MG63 (cell line): ENCODE results near the gene KIF5A. TPM values are rescaled to one million over a fixed set of nuclear protein-coding genes. Genes with fewer than 3 reads are reported as not detected.
"Not testable (repeated sequence)": the region's sequence is repeated elsewhere in the genome, so short reads cannot be mapped to it uniquely, and the experiment has no call there.

ENCODE experiments used
- DNase-seq: peaks from one replicate; pipeline ENCODE4 v3.0.0-alpha.2; 2020
- H3K27me3 ChIP-seq: fragments of 250-450 bp; sonication (Bioruptor Pico); 2 replicates; pipeline ENCODE4 v1.5.1; 2020; ENCODE audit warnings: mild to moderate bottlenecking, moderate library complexity
- H3K36me3 ChIP-seq: fragments of 250-450 bp; sonication (Bioruptor Pico); 2 replicates; pipeline ENCODE4 v1.5.1; 2020; ENCODE audit warnings: mild to moderate bottlenecking, moderate library complexity
- H3K4me3 ChIP-seq: fragments of 250-450 bp; sonication (Bioruptor Pico); 2 replicates; pipeline ENCODE4 v1.5.1; 2020; ENCODE audit warnings: mild to moderate bottlenecking, moderate library complexity
- H3K9me3 ChIP-seq: fragments of 250-450 bp; sonication (Bioruptor Pico); 2 replicates; pipeline ENCODE4 v1.5.1; 2020; ENCODE audit warnings: mild to moderate bottlenecking, moderate library complexity
- total RNA-seq: library from RNA; depleted of rRNA; stranded (reverse); fragments of >200 nt; shearing (Covaris generic); gene quantifications from 2 replicates; pipeline ENCODE4 v1.2.3, GENCODE V29; 2014; ENCODE audit warnings: low replicate concordance; rRNA removed

Gene KIF5A
- total RNA-seq = not detected in 2 replicates

GRCh38 chr12:57549909-57550640, at the start of gene KIF5A:
TSS of gene KIF5A (plus strand) at chr12:57550044. CDS start at chr12:57550272, 228 bp downstream.
- Histone ChIP-seq H3K36me3 (peaks cover 9% of the 10 kb centered on the region), H3K27me3 (no peaks in the 10 kb centered on the region; the same call in 1 of the 2 replicates), H3K4me3 (no peak within 1 kb of the TSS), H3K9me3 (no peaks in the 10 kb centered on the region)
- DNase-seq = peak; percentile 21

DNA sequence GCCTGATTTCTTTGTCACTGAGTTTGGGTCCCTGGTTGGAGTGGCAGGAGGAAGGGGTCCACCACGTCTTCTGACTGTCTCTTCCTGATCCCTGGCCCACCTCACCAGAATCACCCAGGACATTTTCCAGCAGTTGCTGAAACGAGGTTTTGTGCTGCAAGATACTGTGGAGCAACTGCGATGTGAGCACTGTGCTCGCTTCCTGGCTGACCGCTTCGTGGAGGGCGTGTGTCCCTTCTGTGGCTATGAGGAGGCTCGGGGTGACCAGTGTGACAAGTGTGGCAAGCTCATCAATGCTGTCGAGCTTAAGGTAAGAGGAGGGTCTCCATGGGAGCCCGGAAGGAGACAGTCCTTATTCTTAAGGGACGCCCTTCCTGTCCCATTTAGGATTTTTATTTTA, 49.6 kb upstream of the KIF5A start:
- Histone ChIP-seq H3K4me3 (no peak overlapping the region), H3K9me3 (no peaks in the 10 kb centered on the region), H3K27me3 (no peaks in the 10 kb centered on the region), H3K36me3 (peaks cover 81% of the 10 kb centered on the region)
- DNase-seq = no peak

DNA sequence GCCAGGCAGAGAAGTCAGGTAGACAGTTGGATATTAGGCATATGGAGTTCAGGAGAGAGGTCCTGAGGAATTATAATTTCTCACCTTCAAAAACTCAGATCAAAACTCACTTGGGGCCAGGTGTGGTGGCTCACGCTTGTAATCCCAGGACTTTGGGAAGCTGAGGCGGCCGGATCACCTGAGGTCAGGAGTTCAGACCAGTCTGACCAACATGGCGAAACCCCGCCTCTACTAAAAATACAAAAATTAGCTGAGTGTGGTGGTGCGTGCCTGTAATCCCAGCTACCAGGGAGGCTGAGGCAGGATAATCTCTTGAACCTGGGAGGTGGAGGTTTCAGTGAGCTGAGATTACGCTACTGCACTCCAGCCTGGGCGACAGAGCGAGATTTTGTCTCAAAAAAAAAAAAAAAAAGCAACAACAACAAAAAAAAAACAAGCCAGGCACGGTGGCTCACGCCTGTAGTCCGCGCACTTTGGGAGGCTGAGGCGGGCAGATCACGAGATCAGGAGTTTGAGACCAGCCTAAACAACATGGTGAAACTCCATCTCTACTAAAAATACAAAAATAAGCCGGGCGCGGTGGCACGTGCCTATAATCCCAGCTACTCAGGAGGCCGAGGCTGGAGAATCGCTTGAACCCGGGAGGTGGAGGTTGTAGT, 47.4 kb upstream of the KIF5A start:
- not testable (repeated sequence) for DNase-seq, H3K27me3 ChIP-seq, H3K4me3 ChIP-seq, H3K9me3 ChIP-seq
- H3K36me3 ChIP-seq = peaks cover 76% of the 10 kb centered on the region

GRCh38 chr12:57506541-57506940, 43.3 kb upstream of the KIF5A start:
- peaks cover 67% of the 10 kb centered on the region for H3K36me3 ChIP-seq
- H3K27me3 ChIP-seq, H3K4me3 ChIP-seq, H3K9me3 ChIP-seq, DNase-seq: not testable (repeated sequence)

- H3K4me3 ChIP-seq, H3K27me3 ChIP-seq, DNase-seq, H3K9me3 ChIP-seq: not testable (repeated sequence)
- H3K36me3 ChIP-seq = peaks cover 70% of the 10 kb centered on the region
Observed at GRCh38 chr12:57507796-57508195, 42.0 kb upstream of the KIF5A start.

DNA sequence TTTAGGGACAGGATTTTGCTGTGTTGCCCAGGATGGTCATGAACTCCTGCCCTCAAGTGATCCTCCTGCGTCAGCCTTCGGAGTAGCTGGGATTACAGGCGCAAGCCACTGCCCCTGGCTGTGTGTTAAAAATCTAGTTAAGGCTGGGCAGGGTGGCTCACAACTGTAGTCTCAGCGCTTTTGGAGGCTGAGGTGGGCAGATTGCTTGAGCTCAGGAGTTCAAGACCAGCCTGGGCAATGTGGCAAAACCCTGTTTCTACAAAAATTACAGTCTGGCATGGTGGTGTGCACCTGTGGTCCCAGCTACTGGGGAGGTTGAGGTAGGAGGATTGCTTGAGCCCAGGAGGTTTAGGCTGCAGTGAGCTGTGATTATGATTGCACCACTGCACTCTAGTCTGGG, 38.7 kb upstream of the KIF5A start:
- Histone ChIP-seq H3K27me3 (no peaks in the 10 kb centered on the region), H3K4me3 (no peak overlapping the region), H3K9me3 (no peaks in the 10 kb centered on the region), H3K36me3 (peaks cover 72% of the 10 kb centered on the region)
- DNase-seq = no peak

DNA sequence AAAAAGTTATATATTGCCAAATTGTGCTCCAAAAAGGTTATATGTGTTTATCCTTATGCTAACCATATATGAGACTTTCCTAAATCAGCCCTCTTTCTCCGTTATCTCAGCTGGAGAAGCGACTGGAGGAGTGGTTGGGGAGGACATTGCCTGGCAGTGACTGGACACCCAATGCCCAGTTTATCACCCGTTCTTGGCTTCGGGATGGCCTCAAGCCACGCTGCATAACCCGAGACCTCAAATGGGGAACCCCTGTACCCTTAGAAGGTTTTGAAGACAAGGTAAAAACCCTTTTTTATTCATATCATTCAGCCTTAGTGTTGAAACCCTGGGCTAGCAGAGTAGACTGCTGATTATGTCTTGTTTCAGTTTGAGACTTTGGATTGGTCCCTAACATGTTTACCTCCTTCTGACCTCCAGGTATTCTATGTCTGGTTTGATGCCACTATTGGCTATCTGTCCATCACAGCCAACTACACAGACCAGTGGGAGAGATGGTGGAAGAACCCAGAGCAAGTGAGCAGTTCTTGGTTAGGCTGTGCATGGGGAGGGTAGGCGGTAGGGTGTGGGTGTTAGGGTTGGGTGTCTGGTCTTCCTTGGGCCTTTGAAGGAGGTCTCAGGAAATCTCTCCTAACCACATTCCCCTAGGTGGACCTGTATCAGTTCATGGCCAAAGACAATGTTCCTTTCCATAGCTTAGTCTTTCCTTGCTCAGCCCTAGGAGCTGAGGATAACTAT, 38.1 kb upstream of the KIF5A start:
- no peaks in the 10 kb centered on the region for H3K27me3 ChIP-seq
- no peak for DNase-seq
- H3K9me3 ChIP-seq = no peaks in the 10 kb centered on the region
- no peak overlapping the region for H3K4me3 ChIP-seq
- H3K36me3 ChIP-seq = peaks cover 75% of the 10 kb centered on the region

DNA sequence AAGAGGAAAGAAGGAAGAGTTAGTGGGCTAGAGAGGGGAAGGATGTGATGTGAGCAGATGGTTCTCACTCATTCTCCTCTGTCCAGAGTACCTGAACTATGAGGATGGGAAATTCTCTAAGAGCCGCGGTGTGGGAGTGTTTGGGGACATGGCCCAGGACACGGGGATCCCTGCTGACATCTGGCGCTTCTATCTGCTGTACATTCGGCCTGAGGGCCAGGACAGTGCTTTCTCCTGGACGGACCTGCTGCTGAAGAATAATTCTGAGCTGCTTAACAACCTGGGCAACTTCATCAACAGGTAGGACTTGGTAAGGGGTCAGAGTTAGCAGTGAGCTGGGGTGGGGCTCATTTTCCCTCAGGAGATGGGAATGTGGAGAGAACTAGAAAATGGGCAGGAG, 37.2 kb upstream of the KIF5A start:
- H3K4me3 ChIP-seq = no peak overlapping the region
- H3K9me3 ChIP-seq = no peaks in the 10 kb centered on the region
- no peaks in the 10 kb centered on the region for H3K27me3 ChIP-seq
- DNase-seq = no peak
- peaks cover 84% of the 10 kb centered on the region for H3K36me3 ChIP-seq

GRCh38 chr12:57513266-57513665, 36.6 kb upstream of the KIF5A start:
- Histone ChIP-seq H3K36me3 (peaks cover 90% of the 10 kb centered on the region), H3K9me3 (no peaks in the 10 kb centered on the region), H3K27me3 (no peaks in the 10 kb centered on the region), H3K4me3 (no peak overlapping the region)
- no peak for DNase-seq

- H3K9me3 ChIP-seq, H3K4me3 ChIP-seq, H3K27me3 ChIP-seq, DNase-seq: not testable (repeated sequence)
- H3K36me3 ChIP-seq = peaks cover 93% of the 10 kb centered on the region
Observed at GRCh38 chr12:57513677-57514076, 36.2 kb upstream of the KIF5A start.

DNA sequence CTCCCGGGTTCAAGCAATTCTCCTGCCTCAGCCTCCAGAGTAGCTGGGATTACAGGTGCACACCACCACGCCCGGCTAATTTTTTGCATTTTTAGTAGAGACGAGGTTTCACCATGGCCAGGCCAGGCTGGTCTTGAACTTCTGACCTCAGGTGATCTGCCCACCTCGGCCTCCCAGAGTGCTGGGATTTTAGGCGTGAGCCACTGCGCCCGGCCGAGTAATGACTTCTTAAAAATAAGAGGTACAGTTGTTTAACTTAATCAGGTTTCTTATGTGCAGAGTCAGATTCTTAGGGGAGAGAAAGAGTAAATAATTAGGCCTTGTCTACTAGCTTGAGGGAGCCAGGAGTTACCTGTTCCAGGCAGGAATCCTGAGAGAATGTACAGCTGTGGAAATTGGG, 35.6 kb upstream of the KIF5A start:
- H3K36me3 ChIP-seq = peaks cover 93% of the 10 kb centered on the region
- not testable (repeated sequence) for DNase-seq

GRCh38 chr12:57514720-57515407, 35.0 kb upstream of the KIF5A start:
- Histone ChIP-seq H3K36me3 (peaks cover 93% of the 10 kb centered on the region), H3K4me3 (no peak overlapping the region), H3K9me3 (no peaks in the 10 kb centered on the region), H3K27me3 (no peaks in the 10 kb centered on the region)
- DNase-seq = no peak

More for the DNA sequence above, 35.6 kb upstream of the KIF5A start:
- H3K4me3 ChIP-seq, H3K9me3 ChIP-seq, H3K27me3 ChIP-seq: not testable (repeated sequence)

DNA sequence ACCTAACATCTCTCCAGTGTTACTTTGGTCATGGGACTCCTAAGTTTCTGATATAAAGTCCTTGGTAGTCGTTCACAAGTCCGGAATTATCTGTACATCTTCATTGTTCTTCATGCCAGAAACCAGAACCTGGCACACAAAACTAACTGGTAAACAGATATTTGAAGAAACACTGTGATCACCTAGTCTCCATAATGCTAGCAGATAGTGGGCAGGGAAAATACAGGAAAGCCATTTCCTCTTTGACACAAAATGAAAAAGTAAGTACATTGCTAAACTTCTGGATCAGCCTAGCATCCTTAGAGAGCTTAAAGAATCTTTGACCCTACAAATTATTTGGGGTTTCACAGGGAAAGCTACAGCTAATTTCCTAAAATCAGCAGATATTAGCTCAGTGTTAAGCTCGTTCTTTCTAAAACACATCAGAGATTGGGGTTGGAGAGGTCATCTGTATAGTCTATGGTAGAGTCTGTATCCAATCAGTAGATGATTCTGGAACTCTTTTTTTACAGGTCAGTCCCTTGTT, 34.4 kb upstream of the KIF5A start:
- Histone ChIP-seq H3K36me3 (peaks cover 92% of the 10 kb centered on the region), H3K27me3 (no peaks in the 10 kb centered on the region), H3K9me3 (no peaks in the 10 kb centered on the region), H3K4me3 (no peak overlapping the region)
- no peak for DNase-seq

DNA sequence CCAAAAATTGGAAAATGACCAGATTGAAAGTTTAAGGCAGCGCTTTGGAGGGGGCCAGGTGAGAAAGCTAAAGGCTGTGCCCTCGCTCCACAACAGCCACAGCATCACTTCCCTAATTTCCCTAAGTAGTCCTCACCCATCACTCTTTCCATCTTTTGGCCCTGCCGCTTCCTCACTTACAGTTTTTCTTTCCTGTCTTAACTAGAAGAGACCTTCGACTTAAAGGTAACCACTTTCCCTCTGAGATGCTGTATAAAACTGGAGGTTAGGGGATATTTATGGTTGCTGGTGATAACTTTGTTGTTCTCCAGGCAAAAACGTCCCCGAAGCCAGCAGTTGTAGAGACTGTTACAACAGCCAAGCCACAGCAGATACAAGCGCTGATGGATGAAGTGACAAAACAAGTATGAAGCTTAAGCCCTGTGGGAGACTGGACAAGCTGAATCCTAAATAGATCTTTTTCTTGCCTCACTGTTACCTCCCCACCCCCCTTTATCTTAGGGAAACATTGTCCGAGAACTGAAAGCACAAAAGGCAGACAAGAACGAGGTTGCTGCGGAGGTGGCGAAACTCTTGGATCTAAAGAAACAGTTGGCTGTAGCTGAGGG, 33.8 kb upstream of the KIF5A start:
- Histone ChIP-seq H3K9me3 (no peaks in the 10 kb centered on the region), H3K4me3 (no peak overlapping the region), H3K36me3 (peaks cover 86% of the 10 kb centered on the region), H3K27me3 (no peaks in the 10 kb centered on the region)
- no peak for DNase-seq

DNA sequence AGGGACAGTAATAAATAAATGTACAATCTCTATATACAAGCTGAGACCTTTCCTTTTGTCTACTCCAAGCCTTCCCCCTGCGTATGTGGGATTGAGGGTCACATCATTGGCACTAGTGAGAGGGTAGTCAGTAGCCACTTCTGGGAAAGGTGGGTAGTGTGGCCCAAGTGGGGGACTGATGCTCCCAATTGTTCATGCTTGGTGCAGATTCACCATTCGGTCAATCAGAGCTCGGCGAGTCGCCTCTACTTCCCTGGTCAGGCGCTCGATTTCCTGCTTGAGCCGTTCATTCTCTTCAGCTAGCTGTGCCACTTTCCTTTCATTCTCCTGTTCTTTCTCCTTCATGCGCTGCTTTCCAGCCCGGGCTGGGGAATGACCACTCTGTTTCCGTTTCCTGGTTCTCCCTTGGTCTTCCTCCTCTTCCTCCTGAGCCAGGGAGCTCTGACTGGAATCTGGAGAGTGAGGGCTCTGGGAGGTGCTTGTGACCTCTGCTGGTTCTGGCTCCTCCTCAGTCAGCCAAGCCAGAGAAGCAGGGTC, 33.2 kb upstream of the KIF5A start:
- Histone ChIP-seq H3K36me3 (peaks cover 80% of the 10 kb centered on the region), H3K4me3 (no peak overlapping the region), H3K27me3 (no peaks in the 10 kb centered on the region), H3K9me3 (no peaks in the 10 kb centered on the region)
- peak; percentile 31 for DNase-seq

DNA sequence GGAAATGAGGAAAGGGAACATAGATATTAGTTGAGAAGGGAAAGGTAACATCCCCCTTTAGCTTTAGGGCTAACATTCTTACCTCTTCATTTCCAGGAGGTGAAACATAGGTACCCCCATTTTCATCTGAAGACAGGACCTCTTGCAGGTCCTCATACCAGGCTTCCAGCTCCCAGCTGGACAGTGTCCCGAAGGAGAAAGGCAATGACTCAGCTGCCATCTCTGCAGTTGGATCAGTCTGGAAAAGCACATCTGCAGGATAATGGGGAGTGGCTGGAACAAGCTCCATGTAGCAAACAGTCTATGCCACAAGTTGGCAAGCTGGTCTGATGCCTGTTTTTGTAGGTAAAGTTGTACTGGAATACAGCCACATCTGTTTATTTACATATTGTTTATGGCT, 32.7 kb upstream of the KIF5A start:
- Histone ChIP-seq H3K36me3 (peaks cover 75% of the 10 kb centered on the region), H3K27me3 (no peaks in the 10 kb centered on the region), H3K4me3 (no peak overlapping the region), H3K9me3 (no peaks in the 10 kb centered on the region)
- DNase-seq = peak; percentile 71
